ENCODE data around the gene SNX8. TPM values are rescaled to one million over a fixed set of nuclear protein-coding genes. Genes with fewer than 3 reads are reported as not detected.

Gene SNX8
- total and polyA plus RNA-seq, 2 of the 4 experiments (the other 2 are of a cell fraction), result 7.7 to 55.9 TPM

- H3K23ac ChIP-seq (ENCODE audit: low read depth, low read length), result no peak overlapping the region
- H4K20me1 ChIP-seq (ENCODE audit: insufficient read depth, low read length), result peaks cover 4% of the 10 kb centered on the region
- no peak overlapping the region for H3K56ac ChIP-seq (ENCODE audit: extremely low read depth, insufficient read depth, low read length)
- ChIA-PET CTCF (interaction anchor here (0.6 kb wide), 1 partner anchor 81 kb away, joined by 4 read pairs; no protein-coding TSS in a partner anchor), POLR2A (ENCODE audit: unreplicated experiment) (no interaction called here)
- no peak overlapping the region for H2BK120ac ChIP-seq (ENCODE audit: low read depth, low read length)
- no peak for DNase-seq
- no peak overlapping the region for H4K8ac ChIP-seq (ENCODE audit: low read depth in 2 of 2, low read length in 2 of 2)
- H3K79me1 ChIP-seq (ENCODE audit: low read depth in 1 of 2, low read length in 2 of 2), result peaks cover 6 to 21% of the 10 kb centered on the region in 2 experiments
- H3K4me1 ChIP-seq (ENCODE audit: control insufficient read depth, insufficient read depth, low read length), result no peaks in the 10 kb centered on the region; the same call in 1 of the 2 replicates
- no peak overlapping the region for H2BK15ac ChIP-seq (ENCODE audit: low read depth, low read length)
- H3K18ac ChIP-seq (ENCODE audit: low read depth, low read length), result no peak overlapping the region
- H3K9me1 ChIP-seq (ENCODE audit: insufficient read depth, low read length), result no peaks in the 10 kb centered on the region
- H3K27ac ChIP-seq (ENCODE audit: insufficient read depth, low read length), result no peak overlapping the region
- no peak overlapping the region for H2AFZ ChIP-seq (replicated peaks; ENCODE audit: low read length, poor library complexity)
- H2AK5ac ChIP-seq (ENCODE audit: low read depth, low read length), result no peak overlapping the region
- dilution Hi-C loops (cut with HindIII; ENCODE audit: low sequenced_read_pairs, unreplicated experiment) (no loop called here), in situ Hi-C loops (cut with MboI; ENCODE audit: low sequenced_read_pairs) (no loop called here), intact Hi-C loops (cut with micrococcal nuclease) (no loop called here)
- H3K4ac ChIP-seq (ENCODE audit: low read depth, low read length), result no peak overlapping the region
- no peaks in the 10 kb centered on the region for H3K9me3 ChIP-seq (ENCODE audit: control insufficient read depth, insufficient read depth, low read length)
- no peak overlapping the region for H4K91ac ChIP-seq (ENCODE audit: insufficient read depth, low read depth, low read length)
- 88% methylated on average over 16 of the region's 18 CpGs; no CpG with 5 or more reads in 1 of the 2 experiments for WGBS, 2 experiments (ENCODE audit: extremely low coverage in 2 of 2, insufficient read length in 1 of 2)
- no peak overlapping the region for H2BK5ac ChIP-seq (ENCODE audit: low read depth, low read length, poor library complexity, severe bottlenecking)
- no peak overlapping the region for H4K5ac ChIP-seq (ENCODE audit: low read depth, low read length)
- H2BK20ac ChIP-seq (ENCODE audit: low read depth, low read length), result no peak overlapping the region
- BruUV-seq (replicated peaks), result no TSS peak
- H3K4me2 ChIP-seq (ENCODE audit: low read depth, low read length), result no peak overlapping the region
- ATAC-seq (ENCODE audit: low read depth), result no peak
- no peak overlapping the region for H3K9ac ChIP-seq (ENCODE audit: low read depth, low read length)
- no peak overlapping the region for H3K14ac ChIP-seq (replicated peaks; ENCODE audit: low read depth, low read length)
- no peaks in the 10 kb centered on the region for H3K27me3 ChIP-seq (ENCODE audit: control insufficient read depth, insufficient read depth, low read length)
- no peak overlapping the region for H2AK9ac ChIP-seq (replicated peaks; ENCODE audit: low read depth, low read length, poor library complexity)
- no peak overlapping the region for H3K4me3 ChIP-seq (ENCODE audit: insufficient read depth, low read depth, low read length)
- peaks cover 19% of the 10 kb centered on the region for H3K36me3 ChIP-seq (ENCODE audit: control insufficient read depth, insufficient read depth, low read length)
- TF ChIP-seq FOS (IDR thresholded peaks at IDR 0.05; ENCODE audit: low read depth, low read length), result no peak
- no peak for TF ChIP-seq MAFK (IDR thresholded peaks at IDR 0.05; ENCODE audit: low read depth, low read length)
- TF ChIP-seq NFE2L2 (IDR thresholded peaks at IDR 0.05; ENCODE audit: low read depth, low read length), result no peak
- no peak for TF ChIP-seq MXI1 (IDR thresholded peaks at IDR 0.05; ENCODE audit: borderline replicate concordance, low read depth, low read length)
- TF ChIP-seq CEBPB (IDR thresholded peaks at IDR 0.05; ENCODE audit: low read depth, low read length), result no peak
These were observed 38.1 kb downstream of the SNX8 start for GRCh38 chr7:2276107-2276506.

All from IMR-90 (cell line).